ENCODE measurements around the gene HAO2. TPM values are rescaled to one million over a fixed set of nuclear protein-coding genes. Genes with fewer than 3 reads are reported as not detected.

Gene HAO2
- total RNA-seq, 1 experiment from 2014 or later, result not detected

- no peak overlapping the region for H3K4me3 ChIP-seq
- H3K36me3 ChIP-seq, result no peaks in the 10 kb centered on the region
- H3K27me3 ChIP-seq (replicated peaks), result no peaks in the 10 kb centered on the region
- H3K4me1 ChIP-seq (replicated peaks), result no peaks in the 10 kb centered on the region
- no peak overlapping the region for H3K27ac ChIP-seq
- H3K9me3 ChIP-seq (replicated peaks), result no peaks in the 10 kb centered on the region
- DNase-seq (ENCODE audit: low read depth in 1 of 2, low spot score in 2 of 2), result no peak
These were observed 72.2 kb downstream of the HAO2 start for GRCh38 chr1:119440721-119441307.

- Histone ChIP-seq H3K4me3 (no peak overlapping the region), H3K27me3 (replicated peaks) (no peaks in the 10 kb centered on the region), H3K27ac (no peak overlapping the region), H3K9me3 (replicated peaks) (no peaks in the 10 kb centered on the region), H3K4me1 (replicated peaks) (no peaks in the 10 kb centered on the region), H3K36me3 (no peaks in the 10 kb centered on the region)
- no peak for DNase-seq (ENCODE audit: low read depth in 1 of 2, low spot score in 2 of 2)
These were observed 74.2 kb downstream of the HAO2 start for GRCh38 chr1:119442756-119443155.

Other genes with a start within 250 kb of the HAO2 start
- gene WARS2, start 228.1 kb upstream of the HAO2 start, total RNA-seq (2014; rRNA removed; shearing (Covaris generic)), result 17.6 and 18.9 TPM in 2 replicates
- not detected in 2 replicates for gene HSD3B2, start 46.4 kb downstream of the HAO2 start, total RNA-seq (2014; rRNA removed; shearing (Covaris generic))
- gene HSD3B1, start 138.4 kb downstream of the HAO2 start, total RNA-seq (2014; rRNA removed; shearing (Covaris generic)), result not detected in 2 replicates

All from SJSA1 (cell line).